Measurements from ENCODE around the gene GATB. TPM values are rescaled to one million over a fixed set of nuclear protein-coding genes. Genes with fewer than 3 reads are reported as not detected.

Gene GATB
- total RNA-seq, 1 experiment from 2014 or later, result 21.2 TPM

- no peak overlapping the region for H3K56ac ChIP-seq (ENCODE audit: insufficient read length, low read depth, low read length)
- H2AK5ac ChIP-seq (ENCODE audit: insufficient read length, low read length), result no peak overlapping the region
- H3K23me2 ChIP-seq (ENCODE audit: insufficient read length, low read depth, low read length, poor library complexity, severe bottlenecking), result no peaks in the 10 kb centered on the region
- no peak for DNase-seq
- Mint-ChIP-seq H3K4me3 (no peak overlapping the region), H3K27me3 (ENCODE audit: low read depth) (no peaks in the 10 kb centered on the region), H3K4me1 (peaks cover 14 to 26% of the 10 kb centered on the region in 2 experiments), H3K27ac (no peak overlapping the region), H3K9me3 (peaks cover 0 to 3% of the 10 kb centered on the region in 2 experiments; a peak in 1 of 5 replicates), H3K36me3 (ENCODE audit: insufficient read depth in 1 of 3, low read depth in 3 of 3) (peaks cover 0 to 5% (median 2%) of the 10 kb centered on the region in 3 experiments; a peak in 2 of 7 replicates)
- no peaks in the 10 kb centered on the region for H3K79me1 ChIP-seq (ENCODE audit: insufficient read depth, low read depth, low read length, poor library complexity, severe bottlenecking)
- H3K4ac ChIP-seq (ENCODE audit: low read depth, low read length), result no peak overlapping the region
- H3K27me3 ChIP-seq (ENCODE audit: insufficient read depth, low read length), result no peaks in the 10 kb centered on the region
- no peak overlapping the region for H4K91ac ChIP-seq (ENCODE audit: insufficient read length, low read depth, low read length)
- no peak overlapping the region for H2BK15ac ChIP-seq (ENCODE audit: low read depth, low read length)
- H4K5ac ChIP-seq (ENCODE audit: insufficient read length, low read depth, low read length), result no peak overlapping the region
- H3K27ac ChIP-seq (ENCODE audit: insufficient read length, low read depth, low read length), result no peak overlapping the region
- H2AFZ ChIP-seq (ENCODE audit: low read length), result no peak overlapping the region
- no peak overlapping the region for H3K9ac ChIP-seq (ENCODE audit: extremely low read depth, insufficient read length, low read length)
- H3K9me3 ChIP-seq (ENCODE audit: control insufficient read depth, low read depth, low read length), result no peaks in the 10 kb centered on the region
- H2BK12ac ChIP-seq (ENCODE audit: insufficient read length, low read depth, low read length), result no peak overlapping the region
- no peak overlapping the region for H3K14ac ChIP-seq (ENCODE audit: insufficient read depth, low read length)
- H3K4me1 ChIP-seq (ENCODE audit: insufficient read depth, low read length), result peaks cover 7% of the 10 kb centered on the region; the same call in 1 of the 2 replicates
- H4K8ac ChIP-seq (replicated peaks; ENCODE audit: insufficient read length, low read depth, low read length), result no peak overlapping the region
- H3T11ph ChIP-seq (ENCODE audit: low read length), result no peak overlapping the region
- H2BK20ac ChIP-seq (ENCODE audit: low read depth, low read length, poor library complexity, severe bottlenecking), result no peak overlapping the region
- H2BK120ac ChIP-seq (ENCODE audit: low read depth, low read length, poor library complexity, severe bottlenecking), result no peak overlapping the region
- no peak overlapping the region for H2BK5ac ChIP-seq (ENCODE audit: insufficient read length, low read length)
- TF ChIP-seq CTCF (conservative IDR thresholded peaks at IDR 0.05), result no peak
- no peak overlapping the region for H3K18ac ChIP-seq (ENCODE audit: insufficient read length, low read depth, low read length)
- H4K20me1 ChIP-seq (ENCODE audit: control insufficient read depth, insufficient read depth, insufficient read length), result no peaks in the 10 kb centered on the region
- no peaks in the 10 kb centered on the region for H3K79me2 ChIP-seq (ENCODE audit: insufficient read depth, low read length)
- H3K4me2 ChIP-seq (ENCODE audit: insufficient read depth, insufficient read length, low read length), result no peak overlapping the region
- H3K23ac ChIP-seq (ENCODE audit: insufficient read length, low read depth, low read length), result no peak overlapping the region
Measured at GRCh38 chr4:151797853-151798252, 37.0 kb upstream of the GATB start.

Measured in H9 (cell line).